Measurements from ENCODE around the gene PM20D1.

- TF ChIP-seq GATA3 (IDR thresholded peaks at IDR 0.05; ENCODE audit: low read depth, low read length) (no peak), GATA2 (IDR thresholded peaks at IDR 0.05; ENCODE audit: low read depth, low read length) (no peak)
These were observed 3.0 kb upstream of the PM20D1 start for GRCh38 chr1:205852969-205853368.

Data from SH-SY5Y (cell line).